H1 (cell line): Measurements from ENCODE around the gene ZNF536. TPM values are rescaled to one million over a fixed set of nuclear protein-coding genes. Genes with fewer than 3 reads are reported as not detected.

Experiments
- CTCF ChIA-PET: fragments of 300-600 bp; sonication (Branson Sonifier 250); formaldehyde crosslinking; loops from one replicate; lab custom pipeline; 2021; ENCODE audit not compliant: partially characterized antibody; lab: Charles Lee
- POLR2A ChIA-PET: fragments of 300-600 bp; sonication (Branson Sonifier 250); formaldehyde crosslinking; loops from one replicate; lab custom pipeline; 2021; ENCODE audit warnings: inconsistent platforms; ENCODE audit not compliant: partially characterized antibody; lab: Charles Lee
- DNase-seq, 2 experiments: peaks; one replicate each; pipeline versions ENCODE4 v3.0.0 to v3.0.0-alpha.2; 2010 to 2022; ENCODE audit warnings: low spot score in 2 of 2, low read depth in 1 of 2, mixed read lengths in 1 of 2
- FAIRE-seq: peaks from 2 replicates; lab custom pipeline; 2011; peaks lifted over from hg19 to GRCh38; lab: Jason Lieb, UNC
- H2AFZ ChIP-seq: 2 replicates; pipeline ENCODE4 v1.8.1; 2012; ENCODE audit warnings: low read length, inconsistent platforms
- H2AK5ac ChIP-seq: 2 replicates; pipeline ENCODE4 v1.6.1; 2013; ENCODE audit warnings: low read depth, low read length
- H2BK120ac ChIP-seq: replicated peaks from 2 replicates; pipeline ENCODE3; 2013; ENCODE audit warnings: low read depth, low read length, inconsistent platforms
- H2BK12ac ChIP-seq: 2 replicates; pipeline ENCODE4 v1.6.1; 2013; ENCODE audit warnings: low read depth, low read length
- H2BK15ac ChIP-seq: 2 replicates; pipeline ENCODE4 v1.6.1; 2013; ENCODE audit warnings: low read length
- H2BK20ac ChIP-seq: 2 replicates; pipeline ENCODE4 v1.6.1; 2013; ENCODE audit warnings: low read length
- H2BK5ac ChIP-seq: 2 replicates; pipeline ENCODE4 v1.6.1; 2013; ENCODE audit warnings: low read depth, low read length
- H3K14ac ChIP-seq: 2 replicates; pipeline ENCODE4 v1.6.1; 2013; ENCODE audit warnings: inconsistent platforms; ENCODE audit not compliant: insufficient read length
- H3K18ac ChIP-seq: 2 replicates; pipeline ENCODE4 v1.6.1; 2013; ENCODE audit warnings: low read length; ENCODE audit errors: extremely low read depth
- H3K23ac ChIP-seq: 2 replicates; pipeline ENCODE4 v1.6.1; 2013; ENCODE audit warnings: inconsistent platforms; ENCODE audit not compliant: insufficient read length
- H3K23me2 ChIP-seq: 2 replicates; pipeline ENCODE4 v1.6.1; 2013; ENCODE audit warnings: low read depth, low read length
- H3K27ac ChIP-seq: 2 replicates; pipeline ENCODE4 v1.6.1; 2011; ENCODE audit warnings: low read depth, low read length, inconsistent platforms
- H3K27me3 ChIP-seq, 4 experiments: replicated peaks in 1 of 4; 1 replicate in 1 of 4; 2 replicates in 3 of 4; pipeline versions ENCODE4 v1.6.1 to v1.8.1; 2011 to 2013; ENCODE audit warnings: low read length in 3 of 4, mild to moderate bottlenecking in 3 of 4, inconsistent platforms in 2 of 4, mixed read lengths in 2 of 4, moderate library complexity in 1 of 4; ENCODE audit not compliant: control insufficient read depth in 3 of 4, insufficient read depth in 3 of 4; ENCODE audit errors: extremely low read depth in 1 of 4
- H3K36me3 ChIP-seq, 4 experiments: 2 replicates each; pipeline versions ENCODE4 v1.6.1 to v1.8.1; 2011 to 2013; ENCODE audit warnings: mild to moderate bottlenecking in 4 of 4, low read length in 3 of 4, moderate library complexity in 2 of 4, control low read depth in 1 of 4, inconsistent platforms in 1 of 4; ENCODE audit not compliant: insufficient read depth in 4 of 4, control insufficient read depth in 2 of 4
- H3K4ac ChIP-seq: replicated peaks from 2 replicates; pipeline ENCODE3; 2013; ENCODE audit warnings: low read length, low read depth, mixed read lengths, inconsistent platforms; ENCODE audit not compliant: insufficient read length
- H3K4me1 ChIP-seq, 4 experiments: replicated peaks in 1 of 4; 1 replicate in 1 of 4; 2 replicates in 3 of 4; pipeline versions ENCODE4 v1.6.1 to v1.8.1; 2011 to 2013; ENCODE audit warnings: low read length in 3 of 4, inconsistent platforms in 2 of 4, mixed read lengths in 1 of 4; ENCODE audit not compliant: insufficient read depth in 4 of 4, control insufficient read depth in 3 of 4
- H3K4me2 ChIP-seq, 2 experiments: 2 replicates each; pipeline versions ENCODE4 v1.6.1 to v1.8.1; 2011 to 2013; ENCODE audit warnings: low read depth in 2 of 2, low read length in 2 of 2, control low read depth in 1 of 2, inconsistent platforms in 1 of 2, mild to moderate bottlenecking in 1 of 2; ENCODE audit not compliant: insufficient read depth in 1 of 2
- H3K4me3 ChIP-seq, 4 experiments: fragments of 200-600, 300-600 bp in 1 of 4; sonication (generic), shearing (Covaris generic), sonication (Bioruptor Twin) in 1 of 4; 2 replicates each; pipeline versions ENCODE4 v1.5.1 to v1.8.1; 2011 to 2016; ENCODE audit warnings: low read length in 4 of 4, low read depth in 3 of 4, control low read depth in 2 of 4, inconsistent platforms in 2 of 4, mild to moderate bottlenecking in 2 of 4, mixed read lengths in 1 of 4, moderate library complexity in 1 of 4; ENCODE audit not compliant: insufficient read depth in 2 of 4; ENCODE audit errors: extremely low read depth in 1 of 4
- H3K56ac ChIP-seq: replicated peaks from 2 replicates; pipeline ENCODE3; 2013; ENCODE audit warnings: low read depth, mild to moderate bottlenecking, mixed read lengths, low read length, inconsistent platforms; ENCODE audit not compliant: insufficient read length
- H3K79me1 ChIP-seq: 2 replicates; pipeline ENCODE4 v1.6.1; 2013; ENCODE audit warnings: low read depth, low read length, control low read depth
- H3K79me2 ChIP-seq, 2 experiments: 2 replicates each; pipeline versions ENCODE4 v1.6.1 to v1.8.1; 2012 to 2013; ENCODE audit warnings: low read length in 2 of 2, mild to moderate bottlenecking in 2 of 2, inconsistent platforms in 1 of 2; ENCODE audit not compliant: insufficient read depth in 2 of 2, control insufficient read depth in 1 of 2
- H3K9ac ChIP-seq, 4 experiments: replicated peaks in 1 of 4; 1 replicate in 1 of 4; 2 replicates in 3 of 4; pipeline versions ENCODE4 v1.6.1 to v1.8.1; 2011 to 2013; ENCODE audit warnings: low read depth in 3 of 4, low read length in 3 of 4, control low read depth in 2 of 4, mild to moderate bottlenecking in 2 of 4, moderate library complexity in 2 of 4, inconsistent platforms in 1 of 4; ENCODE audit errors: extremely low read depth in 1 of 4
- H3K9me3 ChIP-seq, 2 experiments: 2 replicates each; pipeline versions ENCODE4 v1.6.1 to v1.8.1; 2012 to 2013; ENCODE audit warnings: mild to moderate bottlenecking in 2 of 2, moderate library complexity in 2 of 2, control low read depth in 1 of 2, inconsistent platforms in 1 of 2, low read depth in 1 of 2, low read length in 1 of 2, mixed read lengths in 1 of 2; ENCODE audit not compliant: insufficient read depth in 2 of 2
- H4K20me1 ChIP-seq, 2 experiments: replicated peaks in 1 of 2; 2 replicates each; pipeline versions ENCODE3 to v1.8.1; 2011 to 2013; ENCODE audit warnings: inconsistent platforms in 2 of 2, low read length in 2 of 2, mild to moderate bottlenecking in 1 of 2; ENCODE audit not compliant: insufficient read depth in 2 of 2, control insufficient read depth in 1 of 2
- H4K5ac ChIP-seq: 2 replicates; pipeline ENCODE4 v1.6.1; 2013; ENCODE audit warnings: low read length, low read depth, mixed read lengths, inconsistent platforms; ENCODE audit not compliant: insufficient read length
- H4K8ac ChIP-seq: 2 replicates; pipeline ENCODE4 v1.8.0; 2013; ENCODE audit warnings: mild to moderate bottlenecking, moderate library complexity, low read length, inconsistent platforms; ENCODE audit not compliant: insufficient read depth; ENCODE audit errors: extremely low read depth
- H4K91ac ChIP-seq: replicated peaks from 2 replicates; pipeline ENCODE3; 2013; ENCODE audit warnings: low read length, mixed read lengths, inconsistent platforms; ENCODE audit not compliant: insufficient read length
- BCL11A ChIP-seq, 2 experiments: IDR thresholded peaks; one replicate each; pipeline ENCODE4 v1.6.1; 2011; ENCODE audit warnings: low read depth in 2 of 2, low read length in 2 of 2, mild to moderate bottlenecking in 2 of 2
- CREB1 ChIP-seq: IDR thresholded peaks from 2 replicates; pipeline ENCODE4 v1.6.1; 2012; ENCODE audit warnings: inconsistent platforms
- TAF7 ChIP-seq: optimal IDR thresholded peaks from 2 replicates; pipeline ENCODE3; 2011; ENCODE audit warnings: low read depth, mild to moderate bottlenecking, inconsistent platforms, low read length, moderate library complexity, borderline replicate concordance
- ZNF274 ChIP-seq: IDR thresholded peaks from 2 replicates; pipeline ENCODE4 v1.7.0; 2012; ENCODE audit warnings: low read length, borderline replicate concordance; ENCODE audit errors: extremely low read depth
- WGBS, 2 experiments: shearing (Covaris generic) in 1 of 2; methylation state at CpG; one replicate each; pipeline versions ENCODE4 v1.1.6 to v1.1.7; 2013 to 2015; ENCODE audit warnings: low lambda C conversion rate in 2 of 2, mixed read lengths in 2 of 2, inconsistent platforms in 1 of 2, low coverage in 1 of 2, missing lambda C conversion rate in 1 of 2; ENCODE audit not compliant: insufficient replicate concordance in 2 of 2, insufficient coverage in 1 of 2, insufficient read length in 1 of 2; ENCODE audit errors: extremely low coverage in 1 of 2, missing lambda C conversion rate in 1 of 2; 5-methylcytosine and 5-hydroxymethylcytosine counted together
- polyA plus RNA-seq, 7 experiments: library from polyadenylated mRNA; depleted of rRNA in 3 of 7; stranded (reverse) in 5 of 7; unstranded in 2 of 7; fragments of >200 nt in 5 of 7; fragments of 200-250 nt in 2 of 7; gene quantifications; 1 replicate in 5 of 7; 2 replicates in 1 of 7; 4 replicates in 1 of 7; pipeline versions ENCODE4 v1.2.1 to v1.2.3, GENCODE V29; 2011 to 2013; ENCODE audit warnings: missing spikeins in 2 of 7, mixed read lengths in 2 of 7
- total RNA-seq: library from RNA; stranded (reverse); fragmentation: NEBNext Ultra II Directional; extraction: Animal tissue kit (Norgen Biotek cat#: 25700); gene quantifications from 2 replicates; pipeline ENCODE4 v1.2.1, GENCODE V29; 2021

The ZNF536 gene
- total and polyA plus RNA-seq, 2 of the 8 experiments (the other 6 are each of a cell fraction or from before 2014, with no cell fraction given) = 0.09 to 0.11 TPM

GRCh38 chr19:30584090-30584489, 211.9 kb downstream of the ZNF536 start:
- Histone ChIP-seq H3K18ac (no peak overlapping the region), H2BK120ac (no peak overlapping the region), H3K27ac (no peak overlapping the region), H3K4ac (no peak overlapping the region), H4K91ac (no peak overlapping the region), H4K20me1 (no peaks in the 10 kb centered on the region), H3K27me3 (no peaks in the 10 kb centered on the region), H3K79me1 (no peaks in the 10 kb centered on the region), H3K9me3 (no peaks in the 10 kb centered on the region), H2BK20ac (no peak overlapping the region), H2BK12ac (no peak overlapping the region), H3K23me2 (no peaks in the 10 kb centered on the region), H4K8ac (no peak overlapping the region), H3K4me2 (no peak overlapping the region), H3K4me1 (peaks cover 0 to 2% (median 0%) of the 10 kb centered on the region in 4 experiments; a peak in 2 of 7 replicates), H3K36me3 (no peaks in the 10 kb centered on the region), H2AFZ (peak overlapping the region; percentile 76; the same call in 1 of the 2 replicates), H2BK15ac (no peak overlapping the region), H2AK5ac (no peak overlapping the region), H3K23ac (no peak overlapping the region), H4K5ac (no peak overlapping the region), H3K4me3 (no peak overlapping the region), H2BK5ac (no peak overlapping the region), H3K79me2 (no peaks in the 10 kb centered on the region), H3K9ac (no peak overlapping the region), H3K56ac (no peak overlapping the region), H3K14ac (no peak overlapping the region)
- DNase-seq (no peak), FAIRE-seq (no peak)
- CTCF ChIA-PET = interaction anchor here (1.2 to 1.8 kb wide), 6 partner anchors 10 to 82 kb away, joined by 3 to 4 read pairs (median 3); no protein-coding TSS in a partner anchor
- 77% methylated on average over 8 of the region's 8 CpGs; no CpG with 5 or more reads in 1 of the 2 experiments for WGBS, 2 experiments
- POLR2A ChIA-PET = no interaction called here
- TF ChIP-seq ZNF274 = no peak
- no peak for TF ChIP-seq TAF7
- no peak for TF ChIP-seq BCL11A (IDR thresholded peaks at IDR 0.05; ENCODE audit: low read depth in 2 of 2, low read length in 2 of 2)
- no peak for TF ChIP-seq CREB1
